K562 (cell line): ENCODE results near the gene GTPBP8.

Source experiments
- ETV6 ChIP-seq, 3 experiments: fragments of 150-350 bp in 1 of 3; sonication (generic) in 1 of 3; formaldehyde crosslinking in 1 of 3; IDR thresholded peaks; 2 replicates each; pipeline versions ENCODE4 v1.6.1 to v1.8.0; 2014 to 2022; ENCODE audit warnings: borderline replicate concordance in 2 of 3, low read depth in 2 of 3, antibody characterized with exemption in 1 of 3, low read length in 1 of 3, mild to moderate bottlenecking in 1 of 3, missing genetic modification reagents in 1 of 3
- MAX ChIP-seq: sonication (generic); formaldehyde crosslinking; IDR thresholded peaks from 2 replicates; pipeline ENCODE4 v1.9.0; 2022; ENCODE audit warnings: mild to moderate bottlenecking, missing genetic modification reagents
- ZNF274 ChIP-seq: IDR thresholded peaks from 2 replicates; pipeline ENCODE4 v1.6.1; 2011; ENCODE audit warnings: low read depth, mild to moderate bottlenecking, low read length, moderate library complexity, borderline replicate concordance

GRCh38 chr3:113021471-113021870 is 30.7 kb downstream of the GTPBP8 start:
- no peak for TF ChIP-seq ZNF274
- TF ChIP-seq ETV6 (IDR thresholded peaks at IDR 0.05; ENCODE audit: borderline replicate concordance in 1 of 2, low read depth in 2 of 2, low read length in 1 of 2), result no peak
- no peak for TF ChIP-seq ETV6 (CRISPR knock-in tag; IDR thresholded peaks at IDR 0.05; ENCODE audit: borderline replicate concordance)
- no peak for TF ChIP-seq MAX (CRISPR knock-in tag)
